GM12873 (cell line): ENCODE results near the gene FKBP11.

Source experiments
- TF ChIP-seq, protein P1 (sequence below): IDR thresholded peaks from 2 replicates; pipeline ENCODE4 v1.5.1; 2012; ENCODE audit warnings: low read depth, mild to moderate bottlenecking, moderate library complexity, low read length, control low read depth; ENCODE audit not compliant: insufficient read depth; ENCODE audit errors: missing control alignments

Gene FKBP11

GRCh38 chr12:48969833-48970701, 44.8 kb upstream of the FKBP11 start:
- TF ChIP-seq, protein P1, sequence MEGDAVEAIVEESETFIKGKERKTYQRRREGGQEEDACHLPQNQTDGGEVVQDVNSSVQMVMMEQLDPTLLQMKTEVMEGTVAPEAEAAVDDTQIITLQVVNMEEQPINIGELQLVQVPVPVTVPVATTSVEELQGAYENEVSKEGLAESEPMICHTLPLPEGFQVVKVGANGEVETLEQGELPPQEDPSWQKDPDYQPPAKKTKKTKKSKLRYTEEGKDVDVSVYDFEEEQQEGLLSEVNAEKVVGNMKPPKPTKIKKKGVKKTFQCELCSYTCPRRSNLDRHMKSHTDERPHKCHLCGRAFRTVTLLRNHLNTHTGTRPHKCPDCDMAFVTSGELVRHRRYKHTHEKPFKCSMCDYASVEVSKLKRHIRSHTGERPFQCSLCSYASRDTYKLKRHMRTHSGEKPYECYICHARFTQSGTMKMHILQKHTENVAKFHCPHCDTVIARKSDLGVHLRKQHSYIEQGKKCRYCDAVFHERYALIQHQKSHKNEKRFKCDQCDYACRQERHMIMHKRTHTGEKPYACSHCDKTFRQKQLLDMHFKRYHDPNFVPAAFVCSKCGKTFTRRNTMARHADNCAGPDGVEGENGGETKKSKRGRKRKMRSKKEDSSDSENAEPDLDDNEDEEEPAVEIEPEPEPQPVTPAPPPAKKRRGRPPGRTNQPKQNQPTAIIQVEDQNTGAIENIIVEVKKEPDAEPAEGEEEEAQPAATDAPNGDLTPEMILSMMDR = no peak

DNA sequence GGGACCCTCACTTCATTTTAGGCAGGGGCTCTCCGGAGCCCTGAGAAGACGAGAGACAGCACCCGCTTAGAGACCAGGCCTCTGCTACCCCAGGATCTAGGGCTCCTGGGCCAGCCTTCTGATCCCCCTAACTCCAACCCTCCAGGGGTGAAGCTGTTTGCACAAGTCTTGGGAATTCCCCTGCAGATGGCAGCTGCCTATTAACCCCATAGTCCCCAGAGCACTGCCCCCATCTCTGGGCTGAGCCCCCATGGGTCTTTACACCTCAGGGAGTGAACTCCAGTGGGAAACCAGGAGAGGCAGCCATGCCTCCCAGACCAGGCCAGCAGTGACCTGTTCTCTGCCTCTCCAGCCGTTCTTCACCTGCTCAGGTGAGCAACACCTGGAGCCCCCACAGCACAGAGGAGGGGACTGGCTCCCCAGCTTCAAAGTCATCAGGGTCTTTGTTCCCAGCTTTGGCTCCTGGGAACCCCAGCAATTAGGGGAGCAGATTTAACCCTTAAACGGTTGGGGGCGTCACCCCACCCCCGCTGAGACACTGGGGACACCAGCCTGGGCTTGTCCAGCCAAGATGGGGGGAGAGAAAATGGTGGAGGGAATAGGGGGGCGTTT, 44.0 kb upstream of the FKBP11 start:
- TF ChIP-seq, protein P1 = no peak

DNA sequence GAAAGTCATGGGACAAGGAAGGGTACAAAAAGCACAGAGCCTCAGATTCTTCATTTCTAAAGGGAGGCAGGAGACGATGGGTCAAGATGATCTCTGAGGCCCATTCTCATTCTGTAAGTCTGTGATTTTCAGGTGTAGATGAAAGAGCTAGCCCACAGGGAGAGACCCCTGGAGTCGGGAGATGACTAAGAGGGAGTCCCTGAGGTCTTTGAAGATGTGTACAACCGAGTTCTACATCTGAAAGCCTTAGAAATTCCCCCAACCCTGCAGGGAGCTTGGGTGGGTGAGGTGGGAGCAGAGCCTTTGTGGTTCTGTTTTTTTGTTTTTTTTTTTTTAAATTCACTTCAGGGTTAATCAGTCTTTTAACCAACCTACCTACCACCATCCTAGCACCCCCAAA, 43.2 kb upstream of the FKBP11 start:
- TF ChIP-seq, protein P1 = no peak

DNA sequence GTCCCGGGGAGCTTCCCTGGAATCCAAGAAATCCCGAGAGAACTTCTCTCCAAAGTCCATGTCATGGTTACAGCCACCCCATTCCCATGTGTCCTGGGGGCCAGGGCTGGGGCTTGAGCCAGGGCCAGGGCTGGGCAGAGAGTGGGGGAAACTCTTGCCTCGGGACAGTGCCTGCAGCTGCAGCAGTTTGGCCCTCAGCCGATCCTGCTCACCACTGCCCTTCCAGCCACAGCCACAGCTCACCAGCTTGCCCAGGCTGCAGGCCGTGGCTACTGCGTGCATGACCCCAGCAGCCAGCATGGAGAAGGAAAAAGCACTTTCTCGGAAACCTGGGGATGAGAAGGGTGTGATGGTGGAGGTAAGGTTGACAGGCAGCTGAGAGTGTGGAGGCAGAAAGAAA, 42.7 kb upstream of the FKBP11 start:
- TF ChIP-seq, protein P1 = no peak

DNA sequence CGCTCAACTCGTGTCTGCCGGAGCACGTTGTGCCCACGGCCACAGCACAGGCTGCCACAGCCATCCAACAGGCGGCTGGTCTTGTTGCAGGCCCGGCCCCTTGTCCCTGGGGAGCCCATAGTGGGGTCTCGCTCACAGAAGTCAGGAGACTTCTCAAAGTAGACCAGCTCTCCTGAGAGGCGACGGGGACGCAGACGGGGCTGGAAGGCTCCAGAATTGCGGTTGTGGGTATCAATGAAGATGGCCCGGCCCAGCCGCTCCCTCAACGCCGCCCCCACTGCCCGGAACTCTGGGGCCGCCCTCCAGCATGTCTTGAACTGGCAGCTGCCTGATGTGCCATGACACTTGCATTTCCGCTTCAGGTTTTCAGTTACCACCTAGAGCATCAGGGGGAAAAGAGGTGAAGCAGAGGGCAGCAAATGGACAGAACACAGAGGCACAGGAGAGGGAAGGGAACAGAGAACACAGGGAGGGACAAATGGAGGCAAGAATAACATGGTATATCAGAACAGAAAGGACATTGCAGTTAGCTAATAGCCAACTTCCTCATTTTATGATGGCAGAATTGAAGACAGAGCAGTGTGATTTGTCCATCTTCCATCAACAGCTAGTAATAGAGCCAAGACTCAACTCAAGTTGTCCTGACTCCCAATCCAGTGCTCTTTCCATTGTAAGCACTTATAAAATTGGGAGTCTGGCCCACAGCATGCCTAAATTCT, 41.0 kb upstream of the FKBP11 start:
- TF ChIP-seq, protein P1 = no peak

- TF ChIP-seq, protein P1 = no peak
Measured at GRCh38 chr12:48965298-48965838, 40.1 kb upstream of the FKBP11 start.

- TF ChIP-seq, protein P1 = no peak
Measured at GRCh38 chr12:48961801-48962200, 36.5 kb upstream of the FKBP11 start.
